MM.1S (cell line): ENCODE measurements around the gene CYTH3.

Experiments
- DNase-seq: peaks from one replicate; pipeline ENCODE4 v3.0.0-alpha.2; 2015
- H2AFZ ChIP-seq: fragments of 300-600 bp; sonication (generic); 2 replicates; pipeline ENCODE4 v1.6.0; 2016; ENCODE audit warnings: antibody characterized with exemption, low read length
- H3F3A ChIP-seq: fragments of 300-600 bp; sonication (generic); 2 replicates; pipeline ENCODE4 v1.6.1; 2016; ENCODE audit warnings: mild to moderate bottlenecking, antibody characterized with exemption, low read length, moderate library complexity, mixed read lengths; ENCODE audit not compliant: insufficient read depth
- H3K27ac ChIP-seq: fragments of 300-600 bp; sonication (generic); 2 replicates; pipeline ENCODE4 v1.5.1; 2016; ENCODE audit warnings: mild to moderate bottlenecking, low read length
- H3K27me3 ChIP-seq: fragments of 300-600 bp; sonication (generic); replicated peaks from 2 replicates; pipeline ENCODE4 v1.6.0; 2016; ENCODE audit warnings: low read length; ENCODE audit not compliant: insufficient read depth
- H3K36me3 ChIP-seq: fragments of 300-600 bp; sonication (generic); replicated peaks from 2 replicates; pipeline ENCODE4 v1.6.1; 2016; ENCODE audit warnings: mild to moderate bottlenecking, low read length, mixed read lengths; ENCODE audit not compliant: insufficient read depth
- H3K4me1 ChIP-seq: fragments of 300-600 bp; sonication (generic); 2 replicates; pipeline ENCODE4 v1.6.1; 2016; ENCODE audit warnings: low read length, mixed read lengths
- H3K4me2 ChIP-seq: fragments of 300-600 bp; sonication (generic); 2 replicates; pipeline ENCODE4 v1.6.0; 2016; ENCODE audit warnings: low read depth, low read length
- H3K4me3 ChIP-seq: fragments of 300-600 bp; sonication (generic); 2 replicates; pipeline ENCODE4 v1.5.1; 2016; ENCODE audit warnings: low read length, mixed read lengths
- H3K79me2 ChIP-seq: fragments of 300-600 bp; sonication (generic); 2 replicates; pipeline ENCODE4 v1.6.1; 2016; ENCODE audit warnings: mixed run types, low read length, mixed read lengths
- H3K9ac ChIP-seq: fragments of 300-600 bp; sonication (generic); 2 replicates; pipeline ENCODE4 v1.6.1; 2016; ENCODE audit warnings: low read length, mixed read lengths
- H3K9me2 ChIP-seq: fragments of 300-600 bp; sonication (generic); replicated peaks from 2 replicates; pipeline ENCODE4 v1.6.1; 2016; ENCODE audit warnings: mild to moderate bottlenecking, low read length, mixed read lengths; ENCODE audit not compliant: insufficient read depth
- H3K9me3 ChIP-seq: fragments of 300-600 bp; sonication (generic); replicated peaks from 2 replicates; pipeline ENCODE4 v1.6.1; 2016; ENCODE audit warnings: mild to moderate bottlenecking, low read length, mixed read lengths; ENCODE audit not compliant: insufficient read depth
- H4K20me1 ChIP-seq: fragments of 300-600 bp; sonication (generic); 2 replicates; pipeline ENCODE4 v1.6.1; 2016; ENCODE audit warnings: mild to moderate bottlenecking, low read length, moderate library complexity, mixed read lengths; ENCODE audit not compliant: insufficient read depth
- EZH2 ChIP-seq: fragments of 300-600 bp; sonication (generic); optimal IDR thresholded peaks from 2 replicates; pipeline ENCODE3; 2017; ENCODE audit warnings: low read depth, mild to moderate bottlenecking, antibody characterized with exemption, low read length, mixed read lengths
- EZH2phosphoT487 ChIP-seq: fragments of 300-600 bp; sonication (generic); IDR thresholded peaks from 2 replicates; pipeline ENCODE4 v1.6.1; 2018; ENCODE audit warnings: antibody characterized with exemption, low read length
- TF ChIP-seq, protein P1 (sequence below): fragments of 300-600 bp; sonication (generic); IDR thresholded peaks from 2 replicates; pipeline ENCODE4 v1.5.1; 2016; ENCODE audit warnings: antibody characterized with exemption, low read length, mixed read lengths

Gene CYTH3

DNA sequence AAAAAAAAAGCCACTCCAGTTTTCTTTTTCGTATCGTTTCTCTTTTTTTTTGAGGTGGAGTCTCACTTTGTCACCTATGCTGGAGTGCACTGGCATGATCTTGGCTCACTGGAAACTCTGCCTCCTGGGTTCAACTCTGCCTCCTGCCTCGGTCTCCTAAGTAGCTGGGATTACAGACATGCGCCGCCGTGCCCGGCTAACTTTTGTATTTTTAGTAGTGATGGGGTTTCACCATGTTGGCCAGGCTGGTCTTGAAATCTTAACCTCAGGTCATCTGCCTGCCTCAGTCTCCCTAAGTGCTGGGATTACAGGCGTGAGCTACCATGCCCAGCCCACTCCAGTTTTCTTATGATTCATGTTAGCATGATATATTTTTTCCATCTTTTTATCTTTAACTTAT is 148.6 kb downstream of the CYTH3 start:
- Histone ChIP-seq H2AFZ (no peak overlapping the region), H3K4me2 (no peak overlapping the region), H3K4me1 (no peaks in the 10 kb centered on the region), H3K27ac (no peak overlapping the region), H3K27me3 (no peaks in the 10 kb centered on the region), H3K79me2 (peaks cover 60% of the 10 kb centered on the region), H3K4me3 (no peak overlapping the region), H3K9ac (no peak overlapping the region), H4K20me1 (no peaks in the 10 kb centered on the region), H3K9me2 (no peaks in the 10 kb centered on the region), H3K9me3 (no peaks in the 10 kb centered on the region), H3K36me3 (peaks cover 8% of the 10 kb centered on the region), H3F3A (no peaks in the 10 kb centered on the region)
- no peak for DNase-seq
- TF ChIP-seq, protein P1, sequence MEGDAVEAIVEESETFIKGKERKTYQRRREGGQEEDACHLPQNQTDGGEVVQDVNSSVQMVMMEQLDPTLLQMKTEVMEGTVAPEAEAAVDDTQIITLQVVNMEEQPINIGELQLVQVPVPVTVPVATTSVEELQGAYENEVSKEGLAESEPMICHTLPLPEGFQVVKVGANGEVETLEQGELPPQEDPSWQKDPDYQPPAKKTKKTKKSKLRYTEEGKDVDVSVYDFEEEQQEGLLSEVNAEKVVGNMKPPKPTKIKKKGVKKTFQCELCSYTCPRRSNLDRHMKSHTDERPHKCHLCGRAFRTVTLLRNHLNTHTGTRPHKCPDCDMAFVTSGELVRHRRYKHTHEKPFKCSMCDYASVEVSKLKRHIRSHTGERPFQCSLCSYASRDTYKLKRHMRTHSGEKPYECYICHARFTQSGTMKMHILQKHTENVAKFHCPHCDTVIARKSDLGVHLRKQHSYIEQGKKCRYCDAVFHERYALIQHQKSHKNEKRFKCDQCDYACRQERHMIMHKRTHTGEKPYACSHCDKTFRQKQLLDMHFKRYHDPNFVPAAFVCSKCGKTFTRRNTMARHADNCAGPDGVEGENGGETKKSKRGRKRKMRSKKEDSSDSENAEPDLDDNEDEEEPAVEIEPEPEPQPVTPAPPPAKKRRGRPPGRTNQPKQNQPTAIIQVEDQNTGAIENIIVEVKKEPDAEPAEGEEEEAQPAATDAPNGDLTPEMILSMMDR = no peak
- TF ChIP-seq EZH2 = no peak
- TF ChIP-seq EZH2phosphoT487 = no peak

DNA sequence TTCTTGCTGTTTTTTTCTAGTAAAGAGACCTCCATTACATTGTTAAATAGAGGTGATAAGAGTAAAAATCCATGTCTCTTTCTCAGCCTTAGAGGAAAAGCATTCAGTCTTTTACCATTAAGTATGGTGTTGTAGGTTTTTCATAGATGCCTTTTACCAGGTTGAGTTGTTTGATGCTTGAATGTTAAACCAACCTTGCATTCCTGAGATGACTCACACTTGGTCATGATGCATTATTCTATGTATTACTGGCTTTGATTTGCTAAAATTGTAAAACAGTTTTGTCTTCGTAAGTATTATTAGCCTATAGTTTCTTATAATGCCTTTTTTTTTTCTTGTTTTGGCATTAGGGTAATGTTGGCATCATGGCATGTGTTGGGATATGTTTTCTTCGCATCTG is 151.3 kb downstream of the CYTH3 start:
- peaks cover 63% of the 10 kb centered on the region for H3K79me2 ChIP-seq
- H3K27me3 ChIP-seq = no peaks in the 10 kb centered on the region
- no peak overlapping the region for H2AFZ ChIP-seq
- H3K9me3 ChIP-seq = no peaks in the 10 kb centered on the region
- no peaks in the 10 kb centered on the region for H3F3A ChIP-seq
- no peak overlapping the region for H3K27ac ChIP-seq
- TF ChIP-seq EZH2 (no peak), EZH2phosphoT487 (no peak)
- TF ChIP-seq, protein P1 = no peak
- peaks cover 3% of the 10 kb centered on the region; the same call in 1 of the 2 replicates for H3K4me1 ChIP-seq
- H3K4me2 ChIP-seq = no peak overlapping the region
- no peaks in the 10 kb centered on the region for H4K20me1 ChIP-seq
- no peak overlapping the region for H3K9ac ChIP-seq
- no peaks in the 10 kb centered on the region for H3K9me2 ChIP-seq
- peaks cover 14% of the 10 kb centered on the region for H3K36me3 ChIP-seq
- DNase-seq = no peak
- no peak overlapping the region for H3K4me3 ChIP-seq

DNA sequence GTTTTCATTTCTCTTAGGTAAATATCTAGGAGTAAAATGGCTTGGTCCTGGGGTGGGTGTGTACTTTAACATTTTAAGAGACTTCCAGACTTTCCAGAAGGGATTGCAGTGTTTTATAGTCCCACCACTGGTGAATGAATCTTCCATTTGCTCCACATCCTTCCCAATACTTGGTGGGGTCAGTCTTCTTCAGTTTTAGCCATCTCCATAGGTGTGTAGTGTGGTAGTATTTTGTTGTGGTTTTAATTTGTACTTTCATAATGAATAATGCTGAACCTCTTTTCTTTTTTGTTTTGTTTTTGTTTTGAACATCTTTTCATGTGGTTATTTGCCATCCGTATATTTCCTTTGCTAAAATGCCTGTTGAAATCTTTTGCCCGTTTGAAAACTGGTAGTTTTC is 154.9 kb downstream of the CYTH3 start:
- TF ChIP-seq EZH2phosphoT487 (no peak), EZH2 (no peak)
- TF ChIP-seq, protein P1 = no peak
- H3K9me3 ChIP-seq = no peaks in the 10 kb centered on the region
- H3K4me3 ChIP-seq = no peak overlapping the region
- H3K9me2 ChIP-seq = no peaks in the 10 kb centered on the region
- no peak overlapping the region for H3K9ac ChIP-seq
- H4K20me1 ChIP-seq = no peaks in the 10 kb centered on the region
- peaks cover 17% of the 10 kb centered on the region for H3K36me3 ChIP-seq
- no peak overlapping the region for H3K4me2 ChIP-seq
- H3K79me2 ChIP-seq = peaks cover 66% of the 10 kb centered on the region
- peaks cover 21% of the 10 kb centered on the region for H3F3A ChIP-seq
- no peak for DNase-seq
- no peaks in the 10 kb centered on the region for H3K27me3 ChIP-seq
- H3K4me1 ChIP-seq = peaks cover 13% of the 10 kb centered on the region; the same call in 1 of the 2 replicates
- H2AFZ ChIP-seq = no peak overlapping the region
- H3K27ac ChIP-seq = no peak overlapping the region
